NCI-H460 (cell line): ENCODE data around the gene OSBPL1A. TPM values are rescaled to one million over a fixed set of nuclear protein-coding genes. Genes with fewer than 3 reads are reported as not detected.

Source experiments
- DNase-seq: peaks from one replicate; pipeline ENCODE4 v3.0.0-alpha.2; 2016; ENCODE audit warnings: low read depth; ENCODE audit errors: extremely low read depth
- total RNA-seq: library from RNA; depleted of rRNA; stranded (reverse); fragments of >200 nt; shearing (Covaris generic); gene quantifications from 2 replicates; pipeline ENCODE4 v1.2.3, GENCODE V29; 2014

OSBPL1A gene
- total RNA-seq, 1 experiment from 2014 or later, result 25.2 TPM

DNA sequence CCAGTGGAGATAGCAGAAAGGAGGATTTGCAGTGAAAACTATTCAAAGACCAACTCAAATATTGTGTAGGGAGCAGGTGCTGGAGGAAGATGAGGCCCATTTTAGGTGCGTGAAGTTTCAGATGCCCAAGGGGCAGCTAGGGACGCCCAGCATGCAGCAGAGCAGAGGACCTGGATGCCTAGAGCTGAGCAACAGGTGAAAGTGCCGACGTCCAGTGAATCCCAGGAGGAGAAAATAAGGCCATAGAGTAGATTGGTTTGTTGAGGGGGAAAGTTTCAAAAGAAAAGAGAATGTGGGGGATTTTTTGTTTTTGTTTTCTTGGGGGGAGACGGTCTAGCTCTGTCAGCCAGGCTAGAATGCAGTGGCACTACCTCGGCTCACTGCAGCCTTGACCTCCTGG, 53.1 kb downstream of the OSBPL1A start:
- DNase-seq, result no peak

DNA sequence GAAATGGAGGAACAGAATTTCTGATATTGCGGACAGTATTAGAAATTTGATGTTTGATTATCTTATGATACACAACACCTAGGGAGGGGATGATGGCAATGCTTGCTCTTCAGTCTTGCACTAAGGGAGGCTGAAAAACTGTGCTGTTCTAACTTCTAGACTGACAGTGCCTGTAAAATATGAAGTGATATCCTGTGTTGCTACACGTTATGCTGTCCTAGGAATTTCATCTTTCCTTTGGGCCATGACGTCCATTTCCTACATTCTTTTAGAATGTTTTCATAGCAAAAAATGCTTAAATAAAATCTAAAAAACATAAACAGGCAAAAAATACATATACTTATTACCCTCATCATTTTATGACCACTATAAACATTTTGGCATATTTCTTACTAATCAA, 55.3 kb downstream of the OSBPL1A start:
- DNase-seq, result no peak

DNA sequence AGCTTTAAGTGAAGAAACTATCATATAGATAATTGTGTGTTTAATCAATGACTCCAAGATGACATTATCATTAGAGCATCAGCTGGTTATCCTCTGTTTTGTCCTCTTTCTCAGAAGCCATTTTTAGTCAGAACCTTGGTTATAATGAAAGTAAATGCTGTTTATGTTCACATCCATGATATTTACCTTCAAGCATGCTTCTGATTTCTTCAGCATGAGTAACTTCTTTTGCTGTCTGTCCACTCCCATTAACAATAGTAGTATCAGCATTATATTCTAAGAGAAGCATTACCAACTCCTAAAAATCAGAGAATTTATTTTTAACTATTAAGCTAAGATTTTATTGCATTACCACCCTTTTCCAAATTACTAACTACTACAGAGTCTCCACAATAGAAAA, 56.3 kb downstream of the OSBPL1A start:
- DNase-seq, result no peak

DNA sequence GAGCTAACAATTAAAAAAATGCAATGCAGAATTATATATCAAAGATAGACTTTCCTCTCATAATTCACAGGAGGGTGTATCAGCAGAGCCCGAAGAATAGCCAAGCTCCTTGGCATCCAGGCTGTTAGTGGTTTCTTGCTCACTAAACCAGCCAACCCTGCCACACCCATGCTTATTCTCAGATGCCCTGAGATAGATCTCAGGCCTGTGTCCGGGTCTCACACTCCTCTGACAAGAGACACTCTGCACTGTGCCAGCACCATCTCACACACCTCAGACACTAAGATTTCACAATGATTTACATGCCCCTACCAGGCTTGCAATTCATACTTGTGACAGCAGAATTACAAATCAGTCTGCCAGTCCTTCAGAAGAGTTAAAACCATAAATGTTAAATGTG, 64.5 kb downstream of the OSBPL1A start:
- no peak for DNase-seq

DNA sequence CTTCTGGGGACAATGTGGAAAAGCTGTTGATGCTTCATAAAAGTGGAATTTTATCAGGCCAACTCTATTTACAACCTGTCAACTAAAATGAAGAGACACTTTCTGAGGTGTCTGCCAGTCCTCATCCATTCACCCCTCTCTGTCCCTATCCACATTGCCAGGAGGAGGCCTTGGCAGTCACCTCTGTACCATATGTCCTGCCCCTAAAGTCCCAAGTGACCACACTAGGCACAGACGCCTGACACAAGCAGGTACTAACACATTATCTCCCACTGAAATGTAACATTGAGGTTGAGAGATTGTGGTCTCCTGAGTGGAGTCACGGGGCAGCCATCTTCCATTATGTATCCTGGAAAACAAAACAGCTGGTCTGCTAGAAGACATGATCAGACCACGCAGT, 71.4 kb downstream of the OSBPL1A start:
- no peak for DNase-seq

DNA sequence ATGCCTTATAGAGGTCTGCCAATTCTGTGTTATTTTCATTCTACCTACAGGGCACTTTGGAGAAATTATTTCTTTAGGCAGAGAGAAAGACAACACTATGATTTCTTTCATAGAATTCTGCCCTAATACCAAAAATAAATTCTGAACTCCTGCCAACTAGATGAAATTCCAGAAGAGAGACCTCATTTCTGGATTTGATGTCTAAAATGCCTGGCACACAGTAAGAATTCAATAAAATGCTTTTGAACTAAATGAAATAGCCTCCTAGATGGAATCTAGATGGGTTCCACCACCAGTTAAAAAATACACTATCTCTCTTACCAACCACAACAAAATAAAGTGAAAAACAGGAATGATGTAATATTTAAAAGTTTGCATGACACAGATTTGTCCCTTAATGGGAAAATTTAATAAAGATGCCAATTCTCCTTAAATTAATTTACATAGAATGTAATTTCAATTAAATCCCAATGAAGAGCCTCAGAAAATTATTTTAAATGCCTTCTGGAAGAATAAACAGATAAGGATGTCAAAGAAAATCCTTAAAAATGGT, 75.0 kb downstream of the OSBPL1A start:
- DNase-seq, result no peak

DNA sequence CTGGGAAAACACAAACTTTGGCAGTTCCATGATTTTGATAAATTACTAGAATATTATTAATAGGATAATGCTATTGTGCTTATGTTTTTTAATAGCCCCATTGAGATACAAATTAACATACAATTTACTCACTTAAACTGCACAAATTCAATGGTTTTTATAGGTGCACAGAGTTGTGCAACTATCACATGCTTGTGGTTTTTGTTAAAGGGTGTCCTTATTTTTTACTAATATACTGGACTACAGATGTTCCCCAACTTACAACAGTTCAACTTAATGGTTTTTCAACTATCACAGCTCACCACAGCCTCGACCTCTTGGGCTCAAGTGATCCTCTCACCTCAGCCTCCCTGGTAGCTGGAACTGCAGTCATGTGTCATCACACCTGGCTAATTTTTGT, 76.6 kb downstream of the OSBPL1A start:
- DNase-seq, result no peak

DNA sequence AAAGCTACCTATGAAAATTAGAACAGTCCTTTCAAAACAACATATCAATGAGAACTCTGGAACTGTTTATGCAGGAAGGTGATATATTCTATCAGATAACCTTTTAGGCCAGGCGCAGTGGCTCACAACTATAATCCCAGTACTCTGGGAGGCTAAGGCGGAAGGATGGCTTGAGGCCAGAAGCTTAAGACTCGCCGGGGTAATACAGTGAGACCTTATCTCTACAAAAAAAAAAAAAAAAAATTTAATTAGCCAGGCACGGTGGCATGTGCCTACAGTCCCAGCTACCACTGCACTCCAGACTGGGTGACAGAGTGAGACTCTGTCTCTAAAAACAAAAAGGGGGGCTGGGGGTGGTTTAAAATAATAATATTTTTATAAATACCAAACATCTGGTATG, 77.9 kb downstream of the OSBPL1A start:
- no peak for DNase-seq

DNA sequence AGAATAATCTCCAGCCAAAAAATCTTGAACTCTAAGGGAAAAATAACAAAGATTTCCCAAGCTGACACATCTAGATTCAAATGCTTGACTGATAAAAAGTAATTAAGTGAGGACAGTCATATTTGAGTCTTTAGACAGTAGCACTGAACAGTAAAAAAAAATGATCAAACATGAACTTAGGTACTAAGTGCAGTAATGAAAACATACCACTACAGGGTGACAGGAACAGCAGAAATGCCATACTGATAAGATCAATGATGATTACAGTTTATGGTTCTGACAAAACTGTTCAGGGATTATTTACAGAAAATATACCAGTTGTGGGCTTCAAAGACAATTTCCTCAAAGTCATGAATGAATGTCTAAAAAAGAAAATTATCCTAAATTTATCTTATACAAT, 80.3 kb downstream of the OSBPL1A start:
- DNase-seq, result no peak

DNA sequence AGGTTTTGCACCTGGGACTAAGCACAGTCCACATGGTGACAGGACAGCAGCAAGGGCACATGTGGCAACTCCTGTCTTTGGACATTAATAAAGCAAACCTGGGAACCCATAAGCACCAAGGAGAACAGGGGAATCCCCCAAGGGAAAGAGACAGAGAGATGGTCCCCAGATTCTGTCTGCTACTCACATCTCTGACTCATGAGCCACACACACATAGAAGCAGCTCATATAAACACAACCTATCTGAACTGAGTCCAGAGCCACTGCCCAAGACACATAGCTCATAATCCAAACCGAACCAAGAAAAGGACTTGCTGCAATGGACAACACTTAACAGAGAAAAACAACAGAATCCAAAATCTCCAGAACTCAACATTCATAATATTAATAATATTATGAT, 82.5 kb downstream of the OSBPL1A start:
- no peak for DNase-seq

DNA sequence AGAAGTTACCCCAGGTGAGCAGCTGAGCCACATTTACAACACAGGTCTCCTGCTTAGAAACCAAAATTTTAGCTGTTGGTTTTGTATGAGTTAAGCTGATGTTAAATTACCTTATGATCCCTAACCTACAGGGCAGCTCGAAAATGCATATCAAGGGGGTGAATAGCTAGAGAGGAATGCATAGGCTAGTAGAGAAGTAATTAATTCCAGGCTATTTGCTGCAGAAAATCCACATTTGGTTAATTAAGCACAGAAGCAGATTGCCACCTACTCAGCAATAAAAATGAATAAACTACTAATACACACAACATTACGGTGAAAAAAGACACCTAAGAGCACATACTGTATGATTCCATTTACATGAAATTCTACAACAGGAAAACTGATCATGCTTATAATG, 91.4 kb downstream of the OSBPL1A start:
- DNase-seq, result no peak

DNA sequence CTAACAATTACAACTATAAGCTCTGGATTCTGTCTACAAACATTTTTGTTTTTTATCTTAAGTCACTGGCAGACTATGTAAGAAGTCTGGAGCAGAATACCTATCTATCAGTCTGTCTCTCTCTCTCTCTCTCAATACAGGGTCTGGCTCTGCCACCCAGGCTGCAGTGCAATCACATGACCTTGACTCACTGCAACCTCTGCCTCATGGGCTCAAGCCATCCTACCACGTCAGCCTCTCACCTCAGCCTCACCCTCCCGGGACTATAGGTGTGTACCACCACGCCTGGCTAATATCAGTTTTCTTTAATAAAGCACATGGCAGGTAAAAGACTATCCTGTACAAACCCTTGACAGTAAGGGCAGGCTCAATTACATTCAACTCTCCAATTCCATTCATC, 96.9 kb downstream of the OSBPL1A start:
- DNase-seq, result no peak

DNA sequence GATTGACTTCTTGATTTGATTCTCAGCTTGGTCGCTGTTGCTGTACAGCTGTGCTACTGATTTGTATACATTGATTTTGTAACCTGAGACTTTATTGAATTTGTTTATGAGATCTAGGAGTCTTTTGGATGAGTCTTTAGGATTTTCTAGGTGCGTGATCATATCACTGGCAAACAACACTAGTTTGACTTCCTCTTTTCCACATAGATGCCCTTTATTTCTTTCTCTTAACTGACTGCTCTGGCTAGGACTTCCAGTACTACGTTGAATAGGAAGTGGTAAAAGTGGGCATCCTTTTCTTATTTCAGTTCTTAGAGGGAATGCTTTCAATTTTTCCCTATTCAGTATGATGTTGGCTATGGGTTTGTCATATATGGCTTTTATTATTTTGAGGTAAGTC, 101.3 kb downstream of the OSBPL1A start:
- DNase-seq, result no peak

DNA sequence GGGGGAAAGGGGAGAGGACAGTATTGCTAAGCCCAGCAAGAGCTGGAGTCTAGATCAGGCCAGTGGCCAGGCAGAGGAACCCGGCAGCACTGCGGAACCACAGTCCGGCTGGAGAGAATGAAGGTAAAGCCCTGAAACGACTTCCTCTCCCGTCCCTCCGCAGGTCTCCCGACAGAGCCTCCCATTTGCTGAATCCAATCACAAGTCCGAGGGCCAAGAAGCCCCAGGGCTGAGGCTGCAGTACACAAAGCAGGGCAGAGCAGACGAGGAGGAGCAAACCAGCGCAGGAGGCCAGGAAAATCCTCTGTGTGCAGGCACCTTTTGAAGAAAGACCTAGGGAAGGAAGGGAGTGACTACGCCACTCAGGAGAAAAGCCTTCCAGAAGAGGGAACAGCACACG, 104.4 kb downstream of the OSBPL1A start:
- no peak for DNase-seq

DNA sequence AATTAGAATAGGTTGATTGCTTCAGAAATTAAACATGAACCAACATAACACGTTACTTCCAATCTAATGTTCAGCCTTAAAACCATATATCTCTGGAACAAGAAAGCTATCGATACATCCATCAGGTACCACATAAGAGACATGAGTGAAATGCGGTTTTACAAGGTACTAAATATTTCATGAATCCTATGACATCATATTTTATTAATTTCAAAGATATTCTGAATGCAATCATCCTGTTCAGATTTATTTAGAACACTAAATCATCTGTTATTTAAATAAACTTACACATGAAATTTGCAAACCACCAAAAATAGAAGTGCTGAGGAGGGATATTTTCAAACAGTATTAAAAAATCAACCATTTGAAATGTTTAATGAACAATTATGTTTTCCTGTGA, 119.0 kb downstream of the OSBPL1A start:
- no peak for DNase-seq

DNA sequence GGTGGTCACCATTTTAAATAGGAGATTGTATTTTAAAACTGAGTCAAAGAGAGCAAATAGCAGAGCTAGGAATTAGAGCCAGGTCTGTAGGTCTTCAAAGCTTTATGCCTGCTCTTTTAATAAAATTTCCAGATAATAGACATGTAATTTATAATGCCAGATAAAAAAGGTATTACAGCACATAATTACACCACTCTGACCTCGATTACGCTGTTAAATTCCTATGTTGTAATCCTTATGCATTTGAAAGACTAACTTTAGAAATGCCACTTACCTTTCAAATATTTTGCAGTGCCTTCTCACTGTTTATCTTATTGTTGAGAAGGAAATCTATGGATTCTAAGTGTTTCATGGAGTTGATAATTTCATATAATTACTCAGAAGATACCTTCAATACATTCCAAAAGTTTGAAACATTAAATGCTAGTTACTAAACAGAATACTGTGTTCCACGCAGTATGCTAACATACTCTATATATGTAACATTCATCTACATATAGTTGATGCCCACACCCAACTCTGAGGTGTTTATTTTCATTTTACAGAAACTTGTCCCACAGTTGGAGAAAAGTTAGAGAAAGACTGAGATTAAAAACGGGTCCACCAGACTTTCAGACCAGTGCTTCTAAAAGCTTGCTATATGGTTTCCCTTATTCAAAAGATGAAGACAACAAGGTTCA, 120.0 kb downstream of the OSBPL1A start:
- no peak for DNase-seq

DNA sequence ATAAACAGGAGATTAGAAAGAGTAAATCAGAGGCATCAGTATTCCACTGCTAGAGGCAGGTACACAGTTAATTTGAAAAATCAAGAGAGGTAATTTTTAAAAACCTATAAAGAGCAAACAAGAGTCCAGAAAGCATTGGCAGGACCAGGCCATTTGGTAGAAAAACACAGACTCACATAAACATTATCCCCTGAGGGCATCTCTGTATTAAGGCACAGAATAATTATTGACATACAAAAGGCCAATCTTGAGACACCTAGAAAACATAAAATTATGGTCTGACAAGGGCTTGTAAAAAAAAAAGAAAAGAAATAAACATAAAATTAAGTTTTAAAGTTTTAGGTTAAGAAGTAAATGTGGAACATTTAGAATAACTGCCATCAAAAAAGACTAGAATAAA, 120.6 kb downstream of the OSBPL1A start:
- no peak for DNase-seq

DNA sequence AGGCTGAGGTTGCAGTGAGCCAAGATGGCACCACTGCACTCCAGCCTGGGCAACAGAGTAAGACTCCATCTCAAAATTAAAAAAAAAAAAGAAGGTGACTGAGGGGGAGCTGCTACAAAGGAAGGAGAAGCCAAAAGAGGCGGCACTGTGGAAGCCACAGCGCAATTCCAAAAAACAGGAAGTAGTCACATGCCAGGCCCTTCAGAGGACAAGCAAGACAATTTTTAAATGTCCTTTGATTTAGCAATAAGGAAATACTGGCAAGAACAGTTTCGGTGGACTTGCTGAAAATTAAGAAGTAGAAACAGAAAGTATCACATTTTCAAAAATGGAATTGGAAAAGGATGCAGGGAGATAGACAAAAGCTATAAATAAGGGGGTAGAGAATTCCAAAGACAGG, 122.8 kb downstream of the OSBPL1A start:
- no peak for DNase-seq

DNA sequence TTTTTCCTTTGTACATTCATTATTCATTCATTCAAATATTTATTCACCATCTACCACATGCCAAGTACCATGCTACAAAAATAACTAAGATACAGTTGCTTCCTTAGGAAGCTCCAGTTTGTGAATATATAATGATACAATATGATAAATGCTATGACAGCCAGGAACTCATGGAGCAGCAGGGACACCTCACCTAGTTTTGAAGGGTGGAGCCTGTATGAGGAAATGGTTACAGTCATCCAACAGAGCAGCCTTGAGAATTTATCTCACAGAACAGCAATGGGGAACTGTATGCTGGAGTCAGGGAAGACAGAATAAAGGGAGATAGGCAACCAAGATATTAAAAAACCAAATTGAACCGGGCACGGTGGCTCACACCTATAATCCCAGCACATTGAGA, 124.0 kb downstream of the OSBPL1A start:
- DNase-seq, result no peak

DNA sequence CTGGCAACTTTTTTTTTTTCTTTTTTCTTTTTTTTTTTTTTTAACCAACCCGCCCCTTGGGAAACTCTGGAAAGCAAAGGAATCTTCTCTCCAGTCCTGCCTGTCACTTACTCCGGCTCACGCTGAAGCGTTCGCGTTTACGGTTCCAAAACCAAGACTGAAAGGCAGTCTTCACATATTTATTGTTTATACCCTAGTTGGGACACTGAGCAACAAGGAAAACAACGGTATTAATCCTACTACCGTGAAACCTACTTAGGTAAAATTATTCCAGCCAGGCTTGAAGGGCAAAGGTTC, 125.4 kb downstream of the OSBPL1A start:
- DNase-seq, result no peak

DNA sequence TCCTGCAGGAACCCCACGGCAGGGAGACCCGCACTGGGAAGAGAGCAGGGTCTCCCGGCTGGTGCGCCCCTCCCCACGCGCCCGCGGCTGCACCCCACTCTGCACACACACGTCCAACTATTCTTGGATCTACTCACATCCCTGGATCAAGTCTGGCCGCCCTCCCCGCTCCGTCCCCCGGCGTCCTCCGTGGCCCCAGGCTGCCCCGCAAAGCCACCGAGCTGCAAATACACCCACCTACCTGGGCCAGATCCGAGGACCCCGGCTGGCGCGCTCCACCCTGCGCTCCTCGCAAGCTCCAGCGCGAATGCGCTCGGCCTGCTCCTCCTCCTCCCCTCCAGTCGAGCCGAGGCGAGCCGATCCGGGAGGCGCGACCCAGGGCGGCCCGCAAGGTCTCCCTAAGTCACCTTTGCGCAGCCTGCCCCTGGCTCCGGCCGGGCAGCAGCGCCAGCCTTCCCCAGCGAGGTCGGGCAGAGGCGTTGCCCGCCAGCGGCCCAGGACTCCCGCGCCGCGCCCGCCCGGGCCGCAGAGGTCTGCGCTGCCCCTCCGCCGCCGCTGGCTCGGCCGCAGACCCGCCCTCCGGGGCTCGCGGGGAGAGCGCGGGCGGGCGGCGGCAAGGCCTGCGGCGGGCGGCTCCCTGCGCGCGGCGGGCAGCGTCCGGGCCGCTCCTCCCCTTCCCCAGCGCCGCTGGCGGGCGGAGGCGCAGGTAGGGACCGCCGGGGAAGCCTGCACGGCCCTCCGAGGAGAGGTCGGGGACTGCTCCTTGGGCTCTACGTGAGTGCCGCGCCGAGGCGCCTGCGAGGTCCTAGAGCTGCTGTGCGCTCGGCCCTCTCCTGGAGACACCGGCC, 126.0 kb downstream of the OSBPL1A start:
- DNase-seq, result peak; percentile 37

DNA sequence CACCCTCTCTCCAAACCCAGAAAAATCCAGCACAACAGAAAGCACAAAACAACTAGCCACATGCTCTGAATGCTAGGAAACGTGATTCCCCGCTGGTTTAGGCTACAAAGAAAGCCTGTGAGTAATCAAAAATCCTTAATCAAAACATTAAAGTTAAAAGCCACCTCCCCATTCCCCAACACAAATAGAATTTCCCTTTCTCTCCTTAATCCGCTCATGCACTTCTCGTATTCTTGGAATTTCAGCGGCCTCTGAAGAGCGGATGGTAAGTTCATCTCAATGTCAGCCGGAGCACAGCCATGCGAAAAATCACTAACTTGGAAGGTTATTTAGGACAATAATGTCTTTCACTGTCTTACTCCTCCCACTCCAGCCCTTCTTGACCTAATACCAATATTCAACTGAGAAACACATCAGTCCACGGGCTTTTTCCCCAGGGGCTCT, 126.7 kb downstream of the OSBPL1A start:
- peak; percentile 0 for DNase-seq
